Right forelimb (tissue), 1 donor: ENCODE data around the gene PITPNM1.
"Not testable (repeated sequence)": the region's sequence is repeated elsewhere in the genome, so short reads cannot be mapped to it uniquely, and the experiment has no call there.

ENCODE experiments used
- DNase-seq: peaks from one replicate; pipeline ENCODE4 v3.0.0-alpha.2; 2018

Gene PITPNM1

DNA sequence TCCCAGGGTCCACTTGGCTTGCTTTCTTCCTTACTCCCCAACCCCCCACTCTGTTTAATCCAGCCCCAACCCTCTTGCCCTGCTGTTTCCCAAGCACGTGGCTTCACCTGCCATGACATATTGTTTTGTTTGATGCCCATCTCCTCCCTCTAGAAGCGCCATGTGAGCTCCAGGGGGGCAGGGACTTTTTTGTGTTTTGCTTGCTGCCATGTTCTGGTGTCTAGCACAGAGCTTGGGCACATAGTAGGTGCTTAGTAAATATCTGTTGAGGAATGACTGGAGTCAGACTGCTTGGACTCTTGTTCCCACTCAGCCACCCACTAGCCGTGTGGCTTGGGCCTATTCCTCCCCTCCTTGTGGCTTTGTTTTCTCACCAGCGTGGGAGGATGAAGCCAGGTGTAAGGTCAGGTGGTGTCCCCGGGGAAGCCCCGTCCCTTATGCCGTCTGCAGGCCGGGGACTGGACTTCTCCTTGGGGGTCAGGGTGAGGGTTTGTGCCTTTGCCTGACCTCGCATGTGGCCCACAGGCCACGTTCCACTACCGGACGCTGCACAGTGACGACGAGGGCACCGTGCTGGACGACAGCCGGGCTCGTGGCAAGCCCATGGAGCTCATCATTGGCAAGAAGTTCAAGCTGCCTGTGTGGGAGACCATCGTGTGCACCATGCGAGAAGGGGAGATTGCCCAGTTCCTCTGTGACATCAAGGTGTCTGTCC lies 18.5 kb downstream of the PITPNM1 start:
- no peak for DNase-seq

DNA sequence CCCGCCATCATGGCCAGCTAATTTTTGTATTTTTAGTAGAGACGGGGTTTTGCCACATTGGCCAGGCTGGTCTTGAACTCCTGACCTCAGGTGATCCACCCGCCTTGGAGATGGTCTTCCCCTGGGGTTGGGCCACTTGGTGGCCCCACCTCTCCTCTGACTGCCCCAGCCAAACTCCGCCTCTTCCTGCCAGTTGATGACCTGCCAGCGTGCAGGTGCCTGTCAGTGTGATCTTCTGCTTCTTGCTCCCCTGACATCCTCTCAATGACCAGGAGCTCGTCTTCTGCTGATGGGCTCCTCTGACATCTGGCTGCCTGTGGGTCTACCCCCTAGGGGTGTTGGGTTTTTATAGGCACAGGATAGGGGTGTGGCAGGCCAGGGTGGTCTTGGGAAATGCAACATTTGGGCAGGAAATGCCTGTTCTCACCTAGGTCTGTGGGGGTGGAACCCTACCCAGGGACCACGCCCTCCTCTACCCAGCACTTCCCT lies 19.2 kb downstream of the PITPNM1 start:
- not testable (repeated sequence) for DNase-seq

DNA sequence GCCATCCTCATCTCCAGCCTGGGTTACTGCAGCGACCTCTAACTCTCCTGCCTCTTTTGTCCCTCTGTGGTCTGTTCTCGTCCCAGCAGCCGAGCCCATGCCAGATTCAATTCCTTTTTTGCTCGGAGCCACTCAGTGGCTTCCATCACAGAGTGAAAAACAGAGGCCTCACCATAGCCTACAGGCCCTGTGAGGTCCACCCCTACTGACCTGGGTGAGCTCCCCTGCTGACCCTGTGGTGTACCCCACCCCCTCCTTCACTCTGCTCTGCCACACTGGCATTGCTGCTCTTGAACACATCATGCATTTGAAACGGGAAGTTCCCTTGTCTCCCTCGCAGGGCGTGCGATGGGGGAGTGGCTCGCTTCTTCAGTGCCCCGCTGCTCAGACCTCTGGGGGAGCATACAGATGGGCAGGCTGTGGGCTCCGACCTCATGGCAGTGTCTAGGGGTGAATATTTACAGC lies 20.3 kb downstream of the PITPNM1 start:
- DNase-seq = no peak

DNA sequence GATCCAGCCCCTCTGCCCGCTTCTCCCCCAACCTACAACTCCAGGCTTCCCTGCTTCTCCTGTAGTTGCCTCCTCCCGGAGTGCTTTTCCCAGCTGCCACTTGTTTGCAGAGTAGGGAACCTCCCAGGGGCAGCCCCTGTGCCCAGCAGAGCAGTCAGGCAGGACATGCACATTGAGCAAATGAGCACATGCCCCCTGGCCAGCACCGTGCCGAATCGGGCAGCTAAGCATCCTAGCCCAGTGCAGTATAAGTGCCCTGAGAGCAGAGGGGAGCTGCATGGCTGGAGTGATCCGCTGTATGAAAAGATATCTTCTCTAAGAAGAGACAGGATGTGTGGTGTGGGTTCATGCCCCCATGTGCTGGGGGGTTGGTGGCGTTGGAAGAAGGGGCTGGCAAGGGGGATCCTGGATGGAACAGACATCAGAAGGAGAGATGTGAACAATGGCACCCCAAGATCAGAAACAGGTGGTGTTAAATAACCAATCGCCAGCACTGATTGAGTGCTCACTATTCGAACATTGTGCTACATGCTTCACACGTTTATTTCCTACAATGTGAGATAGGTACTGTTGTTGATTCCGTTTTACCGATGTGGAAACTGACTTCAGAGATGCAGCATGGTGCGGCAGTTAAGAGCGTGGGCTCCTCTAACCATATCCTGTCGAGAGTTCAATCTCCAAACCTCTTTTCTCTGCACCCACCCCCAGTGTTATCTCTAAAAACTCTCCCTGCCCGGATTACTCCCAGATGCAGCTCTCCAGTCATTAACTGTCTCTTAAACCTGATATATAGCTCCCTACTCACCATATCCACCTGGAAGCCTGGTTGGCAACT lies 21.1 kb downstream of the PITPNM1 start:
- no peak for DNase-seq

DNA sequence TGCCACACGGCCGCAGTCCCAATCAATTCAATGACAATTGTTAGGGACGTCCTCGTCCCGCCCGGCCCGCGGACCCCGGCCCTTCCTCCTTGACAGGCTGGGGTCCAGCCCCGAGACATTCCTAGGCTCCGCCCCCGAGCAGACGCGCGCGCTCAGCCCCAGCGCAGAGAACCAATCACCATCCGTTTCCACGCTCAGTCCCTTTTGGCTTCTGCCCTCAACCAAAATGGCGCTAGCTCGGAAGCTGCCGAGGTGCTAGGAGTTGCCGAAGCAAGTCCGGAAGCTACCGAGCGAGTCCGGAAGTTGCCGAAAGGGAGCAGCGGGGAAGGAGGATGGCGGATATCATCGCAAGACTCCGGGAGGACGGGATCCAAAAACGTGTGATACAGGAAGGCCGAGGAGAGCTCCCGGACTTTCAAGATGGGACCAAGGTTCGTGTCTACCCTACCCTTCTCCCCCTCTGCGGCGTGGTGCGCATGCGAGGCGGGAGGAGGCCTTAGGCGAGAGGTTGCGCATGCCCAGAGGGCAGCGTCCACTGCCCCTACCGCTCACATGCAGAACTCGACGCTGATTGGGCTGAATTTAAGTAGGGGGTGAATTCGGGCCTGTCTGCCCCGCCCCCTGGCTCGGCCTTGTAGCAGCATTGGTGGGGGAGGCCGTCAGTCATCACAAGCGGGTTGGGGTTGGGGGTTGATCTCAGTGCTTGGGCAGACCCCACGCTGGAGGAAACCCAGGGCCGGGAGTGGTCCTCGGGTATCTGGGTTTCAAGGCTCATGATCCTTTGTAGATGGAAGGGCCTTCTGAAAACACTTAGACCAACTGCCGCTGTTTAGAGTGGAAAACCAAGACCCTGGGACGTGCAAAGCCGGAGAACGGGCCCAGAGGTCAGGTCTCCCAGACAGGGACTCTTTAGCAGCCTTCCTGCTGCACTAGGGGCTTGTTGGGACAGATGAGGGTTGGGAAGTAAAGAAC lies 22.1 kb downstream of the PITPNM1 start, which contains the start of gene AIP:
TSS of gene AIP (plus strand) at position 200 of the 972 bp plus-strand sequence. CDS start at position 333, 133 bp downstream.
- peak; percentile 96 for DNase-seq

DNA sequence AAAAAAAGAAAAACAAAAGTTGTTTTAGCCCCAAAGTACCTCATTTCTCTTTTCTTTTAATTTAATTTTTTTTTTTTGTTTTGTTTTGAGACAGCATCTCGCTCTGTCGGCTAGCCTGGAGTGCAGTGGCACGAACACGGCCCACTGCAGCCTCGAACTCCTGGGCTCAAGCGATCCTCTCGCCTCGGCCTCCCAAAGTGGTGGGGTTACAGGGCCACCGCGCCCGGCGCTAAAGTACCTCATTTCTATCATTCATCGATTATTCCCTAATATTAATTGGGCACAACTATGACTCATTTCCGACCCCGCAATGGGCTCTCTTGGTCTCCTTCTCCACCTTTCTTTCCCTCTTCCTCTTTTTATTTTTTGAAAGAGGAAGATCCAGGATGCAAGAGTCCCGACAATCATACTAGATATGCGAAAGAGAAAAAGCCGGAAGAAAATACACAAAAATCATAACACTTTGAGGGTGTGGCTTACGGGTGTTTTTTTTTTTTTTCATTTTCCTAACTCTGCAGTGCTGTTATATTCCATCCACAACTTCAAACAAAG lies 22.8 kb downstream of the PITPNM1 start:
- DNase-seq = no peak

DNA sequence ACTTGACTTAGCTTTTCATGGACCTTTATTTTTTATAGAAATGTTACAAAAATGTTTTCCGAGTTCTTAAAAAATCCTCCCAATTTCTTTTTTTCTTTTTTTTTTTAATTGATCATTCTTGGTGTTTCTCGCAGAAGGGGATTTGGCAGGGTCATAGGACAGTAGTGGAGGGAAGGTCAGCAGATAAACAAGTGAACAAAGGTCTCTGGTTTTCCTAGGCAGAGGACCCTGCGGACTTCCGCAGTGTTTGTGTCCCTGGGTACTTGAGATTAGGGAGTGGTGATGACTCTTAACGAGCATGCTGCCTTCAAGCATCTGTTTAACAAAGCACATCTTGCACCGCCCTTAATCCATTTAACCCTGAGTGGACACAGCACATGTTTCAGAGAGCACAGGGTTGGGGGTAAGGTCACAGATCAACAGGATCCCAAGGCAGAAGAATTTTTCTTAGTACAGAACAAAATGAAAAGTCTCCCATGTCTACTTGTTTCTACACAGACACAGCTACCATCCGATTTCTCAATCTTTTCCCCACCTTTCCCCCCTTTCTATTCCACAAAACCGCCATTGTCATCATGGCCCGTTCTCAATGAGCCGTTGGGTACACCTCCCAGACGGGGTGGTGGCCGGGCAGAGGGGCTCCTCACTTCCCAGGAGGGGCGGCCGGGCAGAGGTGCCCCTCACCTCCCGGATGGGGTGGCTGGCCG lies 27.7 kb downstream of the PITPNM1 start:
- not testable (repeated sequence) for DNase-seq

DNA sequence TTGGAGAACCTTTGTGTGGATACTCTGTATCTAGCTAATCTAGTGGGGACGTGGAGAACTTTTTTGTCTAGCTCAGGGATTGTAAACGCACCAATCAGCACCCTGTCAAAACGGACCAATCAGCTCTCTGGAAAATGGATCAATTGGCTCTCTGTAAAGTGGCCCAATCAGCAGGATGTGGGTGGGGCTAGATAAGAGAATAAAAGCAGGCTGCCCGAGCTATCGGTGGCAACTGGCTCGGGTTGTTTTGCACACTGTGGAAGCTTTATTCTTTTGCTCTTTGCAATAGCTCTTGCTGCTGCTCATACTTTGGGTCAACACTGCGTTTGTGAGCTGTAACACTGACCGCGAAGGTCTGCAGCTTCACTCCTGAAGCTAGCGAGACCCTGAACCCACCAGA lies 28.5 kb downstream of the PITPNM1 start:
- not testable (repeated sequence) for DNase-seq

DNA sequence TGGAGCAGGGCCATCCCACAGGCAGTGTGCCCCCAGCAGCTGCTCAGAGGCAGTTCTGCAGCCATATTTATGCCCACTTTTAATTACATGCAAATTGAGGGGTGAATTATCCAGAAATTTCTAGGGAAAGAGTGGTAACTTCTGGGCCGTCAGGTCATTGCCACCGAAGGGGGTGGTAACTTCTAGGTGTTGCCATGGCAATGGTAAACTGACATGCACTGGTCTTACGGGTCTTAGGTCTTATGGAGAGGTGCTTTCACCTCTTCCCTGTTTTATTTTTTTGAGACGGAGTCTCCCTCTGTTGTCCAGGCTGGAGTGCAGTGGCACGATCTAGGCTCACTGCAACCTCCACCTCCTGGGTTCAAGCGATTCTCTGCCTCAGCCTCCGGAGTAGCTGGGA lies 32.3 kb downstream of the PITPNM1 start:
- DNase-seq = no peak

DNA sequence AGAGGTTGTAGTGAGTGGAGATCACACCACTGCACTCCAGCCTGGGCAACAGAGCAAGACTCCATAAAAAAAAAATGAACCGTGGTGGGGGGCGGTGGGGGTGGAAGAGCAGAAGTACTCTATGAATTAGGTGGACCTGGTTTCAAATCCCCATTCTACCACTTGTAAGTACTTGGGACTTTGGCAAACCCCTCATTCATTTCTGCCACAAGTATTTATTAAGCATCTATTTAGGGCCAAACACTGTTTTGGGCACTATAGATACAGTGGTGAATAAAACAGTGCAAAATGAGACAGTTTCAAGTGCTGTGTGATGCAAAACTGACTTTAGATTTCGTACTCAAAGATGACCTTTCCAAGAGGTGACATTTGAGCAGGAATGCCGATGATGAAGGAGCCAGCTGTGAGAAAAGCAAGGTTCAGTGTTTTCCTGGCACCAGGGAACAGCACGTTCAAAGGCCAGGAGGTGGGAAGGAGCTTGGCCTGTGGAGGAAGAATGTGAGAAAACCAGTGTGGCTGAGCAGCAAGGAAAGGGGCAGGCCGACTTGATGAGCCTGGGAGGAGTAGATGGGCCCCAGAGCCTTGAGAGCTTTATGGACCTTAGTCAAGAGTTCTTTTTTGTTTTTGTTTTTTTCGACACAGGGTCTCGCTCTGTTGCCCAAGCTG lies 34.7 kb downstream of the PITPNM1 start:
- DNase-seq = no peak

DNA sequence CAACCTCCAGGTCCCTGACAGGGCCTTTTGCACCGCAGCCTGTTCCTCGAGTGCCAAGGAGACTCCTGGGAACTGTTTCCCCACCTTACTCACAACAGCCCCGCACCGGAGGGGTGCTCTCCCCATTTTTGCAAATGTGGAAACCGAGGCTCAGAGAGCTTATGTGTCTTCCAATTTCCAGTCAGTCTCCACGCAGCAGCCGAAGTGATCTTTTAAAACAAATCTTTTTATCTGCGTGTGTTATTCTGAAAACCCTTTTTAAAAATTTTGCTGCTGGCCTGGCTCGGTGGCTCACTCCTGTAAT lies 35.7 kb downstream of the PITPNM1 start:
- no peak for DNase-seq

DNA sequence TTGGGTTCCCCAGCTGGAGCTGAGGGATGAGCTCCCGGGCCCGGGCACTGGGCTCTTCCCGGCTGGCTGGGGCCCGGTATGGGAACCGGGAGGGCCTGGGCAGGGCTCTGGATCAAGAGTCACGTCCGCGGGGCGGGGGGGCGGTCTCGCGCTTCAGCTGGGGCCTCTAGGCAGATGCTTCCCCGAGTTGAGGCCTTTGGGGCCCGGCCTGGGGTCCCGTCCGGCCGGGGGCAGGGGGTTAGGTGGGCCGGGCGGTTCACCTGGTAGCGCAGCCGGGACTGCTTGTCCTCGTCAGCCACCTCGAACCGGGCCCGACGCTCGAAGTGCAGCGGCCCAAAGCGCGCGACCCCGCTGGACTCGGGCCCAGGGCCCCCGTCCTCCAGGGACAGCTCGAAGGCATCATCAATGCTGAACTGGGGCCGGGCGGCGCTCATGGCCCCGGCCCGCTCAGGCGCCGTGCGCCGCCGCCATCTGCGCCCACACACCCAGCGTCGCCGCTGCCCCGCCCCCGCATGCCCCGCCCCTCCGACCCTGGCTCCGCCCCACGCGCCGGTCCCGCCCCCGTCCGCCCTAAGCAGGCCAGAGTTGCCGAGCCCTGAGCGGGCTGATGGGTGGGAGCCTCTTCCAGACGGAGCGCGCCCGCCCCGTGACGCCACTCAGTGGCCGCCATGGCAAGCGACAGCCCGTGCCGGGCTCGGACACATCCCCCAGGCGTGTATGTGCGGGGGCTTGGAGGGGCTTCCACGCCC lies 36.2 kb downstream of the PITPNM1 start, which contains the start of gene TMEM134:
TSS of gene TMEM134 (minus strand) at position 493 of the 749 bp plus-strand sequence. CDS start at position 434, 59 bp downstream.
- DNase-seq = peak; percentile 97

DNA sequence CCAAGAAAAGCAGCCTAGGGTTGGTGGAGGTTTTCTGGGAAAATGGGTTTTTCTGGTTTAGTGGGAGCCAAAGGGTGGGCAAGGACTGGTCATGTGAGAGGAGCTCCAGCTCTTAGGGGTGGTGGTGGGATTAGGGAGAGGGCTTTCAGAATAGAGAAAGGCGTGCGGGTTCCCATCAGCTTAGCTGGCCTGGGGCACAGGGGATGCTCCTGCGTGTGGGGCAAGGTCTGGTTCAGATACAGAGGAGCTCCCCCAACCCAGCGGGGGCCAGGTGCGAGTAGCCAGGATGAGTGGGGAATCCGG lies 36.8 kb downstream of the PITPNM1 start:
- no peak for DNase-seq

DNA sequence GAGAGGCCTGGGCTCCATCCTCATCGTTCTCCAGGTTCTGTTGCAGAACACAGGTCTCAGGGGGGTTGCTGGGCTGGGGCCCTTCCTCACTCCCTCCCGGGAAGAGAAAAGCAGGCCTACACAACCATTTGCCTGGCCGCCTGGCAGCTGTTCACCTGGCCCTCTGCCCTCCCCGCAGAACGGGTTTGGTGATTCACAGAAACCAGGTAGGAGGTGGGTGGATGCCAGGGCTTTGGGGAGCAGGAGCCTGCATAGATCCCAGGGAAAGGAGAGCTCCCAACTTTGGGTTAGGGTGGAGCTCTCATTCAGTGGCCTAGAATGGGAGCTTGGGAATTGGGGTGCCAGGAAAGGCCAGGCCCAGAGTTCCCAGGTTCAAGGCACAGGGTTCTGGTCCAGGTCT lies 37.1 kb downstream of the PITPNM1 start:
- DNase-seq = no peak

DNA sequence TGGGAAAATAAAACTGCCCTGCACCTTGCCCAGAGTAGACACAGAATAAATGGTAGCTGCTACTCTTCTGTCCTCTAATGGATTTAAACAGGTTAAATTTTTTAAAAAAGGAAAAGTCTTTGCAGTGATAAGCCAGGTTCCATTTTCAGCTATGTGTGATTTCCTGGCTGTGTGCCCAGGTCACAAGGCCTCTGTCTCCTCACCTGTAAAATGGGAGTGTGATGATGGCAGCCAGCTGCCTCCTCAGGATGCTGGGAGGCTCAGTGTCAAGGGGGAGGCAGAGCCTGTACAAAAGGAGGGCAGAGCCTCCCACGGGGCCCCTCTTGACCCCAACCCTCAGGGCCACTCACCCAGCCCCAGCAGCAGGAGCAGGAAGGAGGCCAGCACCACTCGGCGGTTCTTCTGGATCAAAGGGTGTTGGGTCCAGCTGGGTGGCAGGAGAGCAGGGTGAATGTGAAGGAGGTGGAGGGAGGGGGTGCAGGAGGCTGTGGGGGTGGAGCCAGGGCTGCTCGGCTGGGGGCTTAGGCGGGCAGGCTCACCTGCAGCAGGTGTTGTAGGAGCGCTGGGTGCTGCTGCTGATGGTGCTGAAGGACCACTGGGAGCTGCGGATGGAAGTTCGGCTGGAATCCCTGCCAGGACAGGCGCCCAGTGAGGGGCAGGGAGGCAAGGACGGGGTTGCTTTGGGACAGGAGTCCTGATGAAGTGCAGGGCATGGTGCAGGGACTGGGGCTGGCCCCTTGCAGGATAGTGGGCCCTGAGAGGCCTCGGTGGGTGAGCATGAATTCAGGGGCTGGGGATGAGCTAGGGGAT lies 38.0 kb downstream of the PITPNM1 start:
- no peak for DNase-seq

DNA sequence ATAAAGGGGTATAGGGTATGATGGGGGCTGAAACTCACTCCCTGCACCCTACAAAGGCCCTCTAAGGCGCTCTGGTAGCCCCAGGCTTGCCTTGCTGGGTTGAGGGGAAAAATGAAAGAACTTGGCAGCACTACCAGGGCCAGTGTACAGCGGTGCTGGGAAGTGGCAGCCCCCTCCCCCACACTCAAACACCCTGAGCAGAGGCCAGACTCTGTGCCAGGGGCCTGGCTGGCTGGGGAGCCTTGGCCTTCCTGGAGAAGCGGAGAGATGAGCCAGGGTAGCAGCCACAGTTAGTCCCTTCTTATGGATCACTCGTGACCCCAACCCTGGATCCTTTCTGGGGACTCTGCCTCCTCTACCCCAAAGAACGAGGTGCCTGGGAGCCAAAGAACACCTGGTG lies 38.8 kb downstream of the PITPNM1 start:
- no peak for DNase-seq

DNA sequence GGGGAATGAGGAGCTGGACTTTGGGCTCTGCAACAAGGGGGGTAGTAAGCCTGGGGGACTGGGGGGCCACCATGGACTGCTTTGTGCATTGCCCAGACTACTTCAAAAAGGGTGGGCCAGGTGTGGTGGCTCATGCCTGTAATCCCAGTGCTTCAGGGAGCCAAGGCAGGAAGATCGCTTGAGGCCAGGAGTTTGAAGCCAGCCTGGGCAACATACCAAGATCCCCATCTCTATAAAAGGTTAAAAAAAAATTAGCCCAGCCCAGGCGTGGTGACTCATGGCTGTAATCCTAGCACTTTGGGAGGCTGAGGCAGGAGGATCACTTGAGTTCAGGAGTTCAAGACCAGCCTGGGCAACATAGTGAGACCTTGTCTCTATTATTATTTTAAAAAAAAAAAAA lies 39.6 kb downstream of the PITPNM1 start:
- DNase-seq = not testable (repeated sequence)

DNA sequence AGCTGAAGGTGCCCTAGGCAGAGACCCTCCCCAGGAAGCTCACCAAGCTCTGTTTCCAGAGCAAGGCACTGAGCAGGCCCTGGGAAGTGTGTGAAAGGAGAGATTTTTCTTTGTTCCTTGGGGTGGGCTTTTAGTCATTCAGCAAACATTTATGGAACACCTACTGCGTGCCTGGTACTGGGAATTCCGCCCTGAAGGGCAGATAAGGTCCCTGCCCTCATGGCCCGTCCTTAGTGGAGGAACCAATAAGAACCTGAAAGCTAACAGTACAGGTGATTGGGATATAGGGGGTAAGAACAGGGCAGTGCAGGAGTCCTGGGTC lies 40.0 kb downstream of the PITPNM1 start:
- DNase-seq = no peak

DNA sequence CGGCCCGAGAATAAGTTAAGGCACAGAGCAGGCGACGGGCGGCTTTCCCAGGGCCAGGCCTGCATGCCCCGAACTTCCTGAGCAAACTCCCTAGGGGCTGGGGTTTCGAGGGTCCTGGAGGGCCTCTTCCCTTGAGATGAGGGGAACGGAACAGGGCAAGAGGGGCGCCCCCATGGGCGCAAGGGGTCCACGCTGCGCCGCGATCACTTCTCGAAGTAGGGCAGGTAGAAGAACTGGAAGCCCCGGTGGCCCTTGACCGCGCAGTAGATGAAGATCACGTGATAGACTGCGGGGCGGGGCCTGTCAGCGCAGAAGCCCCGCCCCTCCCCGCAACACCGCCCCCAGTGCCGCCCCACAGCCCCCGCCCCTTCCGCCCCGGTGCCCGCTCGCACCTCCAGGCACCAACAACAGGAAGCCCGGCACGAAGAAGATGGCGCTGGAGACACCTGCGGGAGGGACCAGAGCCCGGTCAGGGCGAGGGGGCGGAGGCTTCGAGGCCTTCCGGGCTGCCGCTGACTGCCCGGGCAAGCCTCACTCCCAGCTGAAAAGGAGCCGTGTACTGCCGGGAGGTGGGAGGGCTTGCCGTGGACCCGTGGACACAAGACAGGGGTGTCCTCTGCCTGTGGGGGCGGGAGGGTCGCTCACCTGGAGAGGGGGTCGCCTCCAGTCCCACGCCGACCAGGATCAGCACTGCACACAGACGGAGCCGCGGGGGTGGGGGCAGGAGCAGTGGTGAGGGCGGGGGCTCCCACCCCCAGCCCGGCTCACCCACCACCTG lies 40.6 kb downstream of the PITPNM1 start:
- peak; percentile 86 for DNase-seq
